OCI-LY7 (cell line): ENCODE results near the gene DVL2. TPM values are rescaled to one million over a fixed set of nuclear protein-coding genes. Genes with fewer than 3 reads are reported as not detected.

Source experiments
- BruUV-seq: library from RNA; stranded (reverse); fragments of 400-500 nt; replicated peaks from 2 replicates; lab custom pipeline; 2021; lab: Mats Ljungman, UMichigan
- CTCF ChIA-PET: fragments of 300-600 bp; sonication (Branson Sonifier 250); formaldehyde crosslinking; loops from one replicate; lab custom pipeline; 2022; ENCODE audit warnings: antibody characterized with exemption; ENCODE audit not compliant: unreplicated experiment; lab: Charles Lee
- POLR2A ChIA-PET: fragments of 300-600 bp; sonication (Branson Sonifier 250); formaldehyde crosslinking; loops from one replicate; lab custom pipeline; 2022; ENCODE audit warnings: antibody characterized with exemption; lab: Charles Lee
- DNase-seq: peaks from one replicate; pipeline ENCODE4 v3.0.0-alpha.2; 2015; ENCODE audit warnings: low spot score
- H2AFZ ChIP-seq: fragments of 200-600 bp; sonication (generic), shearing (Covaris generic); 2 replicates; pipeline ENCODE4 v1.6.1; 2014; ENCODE audit warnings: mild to moderate bottlenecking, antibody characterized with exemption, low read length, moderate library complexity
- H3K27ac ChIP-seq: fragments of 200-600 bp; sonication (generic); 2 replicates; pipeline ENCODE4 v1.5.1; 2014; ENCODE audit warnings: mixed run types, low read depth, mild to moderate bottlenecking, moderate library complexity, low read length, inconsistent platforms; ENCODE audit not compliant: poor library complexity, severe bottlenecking
- H3K36me3 ChIP-seq: fragments of 200-600 bp; sonication (generic); 2 replicates; pipeline ENCODE4 v1.6.1; 2014; ENCODE audit warnings: mild to moderate bottlenecking, antibody characterized with exemption, low read length, moderate library complexity, mixed read lengths; ENCODE audit not compliant: insufficient read depth
- H3K4me1 ChIP-seq: fragments of 200-600 bp; sonication (generic); 2 replicates; pipeline ENCODE4 v1.5.1; 2014; ENCODE audit warnings: mild to moderate bottlenecking, low read length; ENCODE audit not compliant: insufficient read depth, poor library complexity, severe bottlenecking
- H3K4me2 ChIP-seq: fragments of 200-600 bp; sonication (generic); 2 replicates; pipeline ENCODE4 v1.6.1; 2014; ENCODE audit warnings: mild to moderate bottlenecking, low read length
- H3K4me3 ChIP-seq: fragments of 200-600 bp; sonication (generic); 2 replicates; pipeline ENCODE4 v1.5.1; 2014; ENCODE audit warnings: mild to moderate bottlenecking, low read depth, low read length; ENCODE audit not compliant: poor library complexity, severe bottlenecking
- H3K79me2 ChIP-seq: fragments of 200-600 bp; sonication (generic); 2 replicates; pipeline ENCODE4 v1.6.1; 2016; ENCODE audit warnings: low read depth, mild to moderate bottlenecking, low read length, moderate library complexity, mixed read lengths; ENCODE audit not compliant: insufficient read depth
- H3K9me2 ChIP-seq: fragments of 200-600 bp; sonication (generic); 2 replicates; pipeline ENCODE4 v1.6.1; 2016; ENCODE audit warnings: mild to moderate bottlenecking, low read length, mixed read lengths; ENCODE audit not compliant: insufficient read depth
- H3K9me3 ChIP-seq: fragments of 200-600 bp; sonication (generic); 2 replicates; pipeline ENCODE4 v1.6.1; 2014; ENCODE audit warnings: mild to moderate bottlenecking, mixed run types, low read length, mixed read lengths
- H4K20me1 ChIP-seq: fragments of 200-600 bp; sonication (generic); 2 replicates; pipeline ENCODE4 v1.6.1; 2014; ENCODE audit warnings: mild to moderate bottlenecking, antibody characterized with exemption, low read length, moderate library complexity, mixed read lengths; ENCODE audit not compliant: insufficient read depth
- EZH2phosphoT487 ChIP-seq: fragments of 200-600 bp; sonication (generic); IDR thresholded peaks from 2 replicates; pipeline ENCODE4 v1.6.1; 2018; ENCODE audit warnings: low read depth, borderline replicate concordance, mild to moderate bottlenecking, mixed run types, antibody characterized with exemption, low read length, moderate library complexity, mixed read lengths
- intact Hi-C: fragments of 100-400 bp; cut with micrococcal nuclease; formaldehyde crosslinking; loops from one replicate; pipeline ENCODE4 v1.10.0; 2022; ENCODE audit not compliant: unreplicated experiment
- total RNA-seq, 2 experiments: library from RNA; depleted of rRNA in 1 of 2; stranded (reverse); fragments of >200 nt in 1 of 2; shearing (Covaris generic) in 1 of 2; gene quantifications; 2 replicates each; pipeline ENCODE4 v1.2.3, GENCODE V29; 2014 to 2022
- TF ChIP-seq, protein P1 (sequence below): fragments of 200-600 bp; sonication (generic); conservative IDR thresholded peaks from 2 replicates; pipeline ENCODE4 v1.5.1; 2014; ENCODE audit warnings: mild to moderate bottlenecking, antibody characterized with exemption, low read length, moderate library complexity, mixed read lengths

Gene DVL2
- total RNA-seq, 2 experiments from 2014 or later, result 98.8 to 99.9 TPM

DNA sequence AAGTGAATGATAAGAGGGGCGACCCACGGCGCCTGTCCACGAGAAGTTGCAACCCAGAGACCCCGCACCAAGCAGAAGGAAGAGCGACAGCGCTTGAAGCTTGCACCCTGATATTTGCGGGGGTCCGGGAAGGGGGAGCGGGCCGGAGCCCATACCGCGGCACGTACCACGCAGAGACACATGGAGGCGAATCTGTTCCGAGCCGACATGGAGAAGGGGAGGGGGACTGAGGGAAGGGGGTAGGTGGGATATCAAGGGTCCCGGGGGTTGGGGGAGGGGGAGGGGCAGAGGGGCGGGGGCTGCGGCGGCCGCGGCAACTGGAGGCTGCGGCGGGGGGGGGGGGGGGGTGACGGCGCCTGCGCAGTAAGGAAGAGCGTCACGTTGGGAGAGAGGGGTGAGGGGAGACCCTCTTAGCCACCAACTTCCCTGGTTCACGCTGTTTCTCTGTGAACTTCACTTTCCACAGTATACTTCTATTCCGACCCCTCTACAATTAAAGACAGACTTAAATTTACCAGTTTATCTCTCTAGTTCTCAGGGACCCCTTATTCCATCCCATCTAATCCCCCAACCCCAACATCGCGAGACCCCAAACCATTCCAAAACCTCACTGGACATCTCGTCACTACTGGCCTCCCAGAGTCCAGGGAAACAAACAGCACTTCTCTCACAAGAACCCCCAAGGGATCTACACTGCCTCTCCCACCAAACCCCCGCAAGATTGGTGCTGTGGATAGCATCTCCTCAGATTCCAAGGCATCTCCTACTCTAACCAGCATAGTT, 22.6 kb downstream of the DVL2 start:
- BruUV-seq, result no TSS peak
- H3K4me1 ChIP-seq, result peaks cover 28% of the 10 kb centered on the region
- no peaks in the 10 kb centered on the region for H4K20me1 ChIP-seq
- no peak overlapping the region for H3K4me3 ChIP-seq
- CTCF ChIA-PET, result no interaction called here
- no peaks in the 10 kb centered on the region for H3K36me3 ChIP-seq
- H3K4me2 ChIP-seq, result no peak overlapping the region
- DNase-seq, result no peak
- TF ChIP-seq, protein P1, sequence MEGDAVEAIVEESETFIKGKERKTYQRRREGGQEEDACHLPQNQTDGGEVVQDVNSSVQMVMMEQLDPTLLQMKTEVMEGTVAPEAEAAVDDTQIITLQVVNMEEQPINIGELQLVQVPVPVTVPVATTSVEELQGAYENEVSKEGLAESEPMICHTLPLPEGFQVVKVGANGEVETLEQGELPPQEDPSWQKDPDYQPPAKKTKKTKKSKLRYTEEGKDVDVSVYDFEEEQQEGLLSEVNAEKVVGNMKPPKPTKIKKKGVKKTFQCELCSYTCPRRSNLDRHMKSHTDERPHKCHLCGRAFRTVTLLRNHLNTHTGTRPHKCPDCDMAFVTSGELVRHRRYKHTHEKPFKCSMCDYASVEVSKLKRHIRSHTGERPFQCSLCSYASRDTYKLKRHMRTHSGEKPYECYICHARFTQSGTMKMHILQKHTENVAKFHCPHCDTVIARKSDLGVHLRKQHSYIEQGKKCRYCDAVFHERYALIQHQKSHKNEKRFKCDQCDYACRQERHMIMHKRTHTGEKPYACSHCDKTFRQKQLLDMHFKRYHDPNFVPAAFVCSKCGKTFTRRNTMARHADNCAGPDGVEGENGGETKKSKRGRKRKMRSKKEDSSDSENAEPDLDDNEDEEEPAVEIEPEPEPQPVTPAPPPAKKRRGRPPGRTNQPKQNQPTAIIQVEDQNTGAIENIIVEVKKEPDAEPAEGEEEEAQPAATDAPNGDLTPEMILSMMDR, result no peak
- TF ChIP-seq EZH2phosphoT487, result no peak
- no peak overlapping the region for H3K27ac ChIP-seq
- intact Hi-C loops, result no loop called here
- peaks cover 26% of the 10 kb centered on the region for H3K79me2 ChIP-seq
- no peaks in the 10 kb centered on the region for H3K9me2 ChIP-seq
- no peaks in the 10 kb centered on the region for H3K9me3 ChIP-seq
- POLR2A ChIA-PET, result no interaction called here
- no peak overlapping the region for H2AFZ ChIP-seq

DNA sequence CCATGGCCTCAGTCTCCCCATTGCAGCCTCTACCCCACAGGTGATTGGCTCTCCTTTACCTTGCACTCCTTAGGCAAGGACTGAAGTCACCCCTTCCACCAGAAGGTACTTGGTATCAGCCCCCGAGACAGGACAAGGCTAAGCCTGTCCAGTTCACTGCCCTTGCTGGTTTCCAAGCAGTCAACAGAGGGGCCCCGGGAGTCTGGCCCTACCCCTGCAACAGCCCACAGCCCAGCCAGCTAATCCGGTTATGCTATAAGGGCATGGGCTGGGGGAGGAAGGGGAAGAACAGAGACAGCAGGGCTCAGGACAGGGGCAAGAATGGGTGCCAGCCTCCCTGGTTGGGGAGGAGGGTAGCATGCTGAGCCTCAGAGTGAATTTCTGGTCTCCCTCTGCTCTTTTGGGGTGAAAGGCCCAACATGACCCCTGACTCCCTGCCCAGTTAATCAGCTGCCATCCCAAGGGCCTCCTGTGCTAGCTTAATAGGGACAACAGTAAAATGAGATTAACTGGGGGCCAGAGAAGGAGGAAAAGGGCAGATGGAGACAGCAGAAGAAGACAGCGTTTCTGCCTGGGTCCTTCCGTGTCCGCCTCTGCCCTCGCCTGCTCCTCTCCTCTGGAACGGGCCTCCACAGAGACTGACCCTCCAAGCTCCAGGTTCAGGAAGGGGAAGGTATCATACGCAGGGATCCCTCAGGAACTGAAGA, 25.4 kb downstream of the DVL2 start:
- DNase-seq, result no peak
- intact Hi-C loops, result no loop called here
- Histone ChIP-seq H3K79me2 (peaks cover 17% of the 10 kb centered on the region; the same call in 1 of the 2 replicates), H2AFZ (no peak overlapping the region), H3K4me3 (no peak overlapping the region), H3K4me1 (peaks cover 28% of the 10 kb centered on the region), H3K9me2 (no peaks in the 10 kb centered on the region), H3K9me3 (no peaks in the 10 kb centered on the region), H3K36me3 (no peaks in the 10 kb centered on the region), H4K20me1 (no peaks in the 10 kb centered on the region), H3K4me2 (no peak overlapping the region), H3K27ac (no peak overlapping the region)
- ChIA-PET POLR2A (no interaction called here), CTCF (no interaction called here)
- BruUV-seq, result no TSS peak
- TF ChIP-seq EZH2phosphoT487, result no peak
- TF ChIP-seq, protein P1, result no peak
